ENCODE results near the gene GFM2.

DNA sequence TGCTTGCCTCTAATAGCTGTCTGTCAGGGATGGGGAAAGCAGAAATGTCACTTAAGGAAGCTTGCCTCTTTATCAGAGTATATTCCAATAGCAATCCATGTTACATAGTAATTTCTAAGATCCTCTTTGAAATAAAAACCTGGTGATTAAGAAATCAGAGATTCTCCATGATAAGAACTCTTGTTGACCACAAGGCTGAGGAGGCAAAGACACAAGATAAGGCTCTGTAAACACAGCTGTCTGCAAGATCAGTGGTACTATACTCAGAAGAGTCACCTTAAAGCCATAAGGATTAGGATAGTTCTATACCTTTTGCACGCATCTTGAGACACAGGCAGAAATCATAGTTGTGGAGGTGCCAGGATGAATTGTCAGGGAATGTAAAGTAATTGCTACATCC lies 41.6 kb downstream of the GFM2 start:
- TF ChIP-seq, protein P1, sequence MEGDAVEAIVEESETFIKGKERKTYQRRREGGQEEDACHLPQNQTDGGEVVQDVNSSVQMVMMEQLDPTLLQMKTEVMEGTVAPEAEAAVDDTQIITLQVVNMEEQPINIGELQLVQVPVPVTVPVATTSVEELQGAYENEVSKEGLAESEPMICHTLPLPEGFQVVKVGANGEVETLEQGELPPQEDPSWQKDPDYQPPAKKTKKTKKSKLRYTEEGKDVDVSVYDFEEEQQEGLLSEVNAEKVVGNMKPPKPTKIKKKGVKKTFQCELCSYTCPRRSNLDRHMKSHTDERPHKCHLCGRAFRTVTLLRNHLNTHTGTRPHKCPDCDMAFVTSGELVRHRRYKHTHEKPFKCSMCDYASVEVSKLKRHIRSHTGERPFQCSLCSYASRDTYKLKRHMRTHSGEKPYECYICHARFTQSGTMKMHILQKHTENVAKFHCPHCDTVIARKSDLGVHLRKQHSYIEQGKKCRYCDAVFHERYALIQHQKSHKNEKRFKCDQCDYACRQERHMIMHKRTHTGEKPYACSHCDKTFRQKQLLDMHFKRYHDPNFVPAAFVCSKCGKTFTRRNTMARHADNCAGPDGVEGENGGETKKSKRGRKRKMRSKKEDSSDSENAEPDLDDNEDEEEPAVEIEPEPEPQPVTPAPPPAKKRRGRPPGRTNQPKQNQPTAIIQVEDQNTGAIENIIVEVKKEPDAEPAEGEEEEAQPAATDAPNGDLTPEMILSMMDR (IDR thresholded peaks at IDR 0.05; ENCODE audit: borderline replicate concordance, extremely low read depth, low read length, poor library complexity, severe bottlenecking), result no peak
- TF ChIP-seq EZH2 (IDR thresholded peaks at IDR 0.05; ENCODE audit: borderline replicate concordance, low read depth, low read length, severe bottlenecking), result no peak

Data from DND-41 (cell line).